Suprapubic skin (tissue), 4 donors: ENCODE measurements around the gene NGFR.

Experiments used
- EP300 ChIP-seq: sonication (generic); formaldehyde crosslinking; IDR thresholded peaks from one replicate; pipeline ENCODE4 v1.6.1; 2017; ENCODE audit warnings: antibody characterized with exemption
- POLR2A ChIP-seq, 2 donors: fragments of 450-650 bp; IDR thresholded peaks; one replicate each; pipeline ENCODE4 v1.6.1; 2017; ENCODE audit warnings: antibody characterized with exemption in 2 of 2, mild to moderate bottlenecking in 2 of 2, moderate library complexity in 2 of 2
- POLR2AphosphoS5 ChIP-seq, 3 donors: sonication (generic); formaldehyde crosslinking; IDR thresholded peaks; one replicate each; pipeline ENCODE4 v1.6.1; 2017; ENCODE audit warnings: antibody characterized with exemption in 3 of 3
- TF ChIP-seq, protein P1 (sequence below), 2 donors: fragments of 200-600 bp in 1 of 2; fragments of 450-650 bp in 1 of 2; sonication (generic) in 1 of 2; IDR thresholded peaks; one replicate each; pipeline ENCODE4 v1.5.1; 2016 to 2019; ENCODE audit warnings: antibody characterized with exemption in 2 of 2, mild to moderate bottlenecking in 1 of 2, moderate library complexity in 1 of 2

DNA sequence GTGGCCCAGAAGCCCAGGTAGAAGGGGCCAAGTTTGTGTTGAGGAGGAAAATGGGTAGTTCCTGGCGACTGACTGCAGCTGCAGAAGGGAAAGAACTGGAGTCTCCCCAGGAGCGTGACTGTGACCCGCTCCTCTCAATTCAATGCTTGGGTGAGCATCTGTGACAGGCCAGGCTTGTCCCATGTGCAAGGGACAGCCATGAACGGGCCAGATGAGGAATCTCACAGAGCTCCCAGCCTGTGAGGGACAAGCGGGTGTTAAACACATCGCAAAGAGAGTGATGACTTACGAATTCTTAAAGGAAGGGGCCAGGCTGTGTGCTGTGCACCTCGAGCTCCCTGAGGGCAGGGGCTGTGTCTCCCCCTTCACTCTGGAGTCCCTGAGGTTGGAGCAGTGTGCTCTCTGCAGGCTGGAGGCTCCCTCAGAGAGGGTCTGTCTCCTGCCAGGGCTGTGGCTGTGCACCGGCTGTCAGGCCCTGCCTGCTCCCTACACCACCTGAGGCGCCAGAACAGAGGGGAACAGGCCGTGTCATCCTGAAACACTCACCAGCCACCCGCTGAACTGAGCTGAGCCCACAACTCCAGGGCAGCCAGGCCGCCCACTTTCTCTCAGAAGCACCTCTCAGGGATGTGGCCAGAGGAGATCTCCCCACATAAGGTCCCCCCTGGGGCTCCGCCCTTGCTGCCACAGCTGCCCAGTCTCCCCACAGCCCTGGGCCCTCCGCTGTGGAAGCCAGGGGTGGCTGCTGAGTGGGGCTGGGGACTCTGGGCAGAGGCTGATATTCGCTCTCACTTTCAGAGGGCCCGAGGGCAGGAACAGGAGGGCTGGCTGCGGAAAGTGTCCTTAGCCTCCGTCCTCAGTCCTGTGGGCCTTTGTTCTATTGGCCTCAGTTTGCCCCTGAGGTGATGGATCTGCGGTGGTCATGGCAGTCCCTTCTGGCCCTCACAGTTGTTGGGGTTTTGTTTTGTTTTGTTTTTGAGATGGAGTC, 54.9 kb downstream of the NGFR start:
- TF ChIP-seq POLR2AphosphoS5 (IDR thresholded peaks at IDR 0.05) (no peak), POLR2A (IDR thresholded peaks at IDR 0.05) (no peak), EP300 (no peak)
- TF ChIP-seq, protein P1, sequence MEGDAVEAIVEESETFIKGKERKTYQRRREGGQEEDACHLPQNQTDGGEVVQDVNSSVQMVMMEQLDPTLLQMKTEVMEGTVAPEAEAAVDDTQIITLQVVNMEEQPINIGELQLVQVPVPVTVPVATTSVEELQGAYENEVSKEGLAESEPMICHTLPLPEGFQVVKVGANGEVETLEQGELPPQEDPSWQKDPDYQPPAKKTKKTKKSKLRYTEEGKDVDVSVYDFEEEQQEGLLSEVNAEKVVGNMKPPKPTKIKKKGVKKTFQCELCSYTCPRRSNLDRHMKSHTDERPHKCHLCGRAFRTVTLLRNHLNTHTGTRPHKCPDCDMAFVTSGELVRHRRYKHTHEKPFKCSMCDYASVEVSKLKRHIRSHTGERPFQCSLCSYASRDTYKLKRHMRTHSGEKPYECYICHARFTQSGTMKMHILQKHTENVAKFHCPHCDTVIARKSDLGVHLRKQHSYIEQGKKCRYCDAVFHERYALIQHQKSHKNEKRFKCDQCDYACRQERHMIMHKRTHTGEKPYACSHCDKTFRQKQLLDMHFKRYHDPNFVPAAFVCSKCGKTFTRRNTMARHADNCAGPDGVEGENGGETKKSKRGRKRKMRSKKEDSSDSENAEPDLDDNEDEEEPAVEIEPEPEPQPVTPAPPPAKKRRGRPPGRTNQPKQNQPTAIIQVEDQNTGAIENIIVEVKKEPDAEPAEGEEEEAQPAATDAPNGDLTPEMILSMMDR (IDR thresholded peaks at IDR 0.05) = no peak
